KMS-11 (cell line): ENCODE results near the gene ASB6.

Source experiments
- H2AFZ ChIP-seq: fragments of 200-600 bp; sonication (generic); 2 replicates; pipeline ENCODE4 v1.6.1; 2016; ENCODE audit warnings: antibody characterized with exemption, mixed run types, low read depth
- H3K27ac ChIP-seq: fragments of 200-600 bp; sonication (generic); 2 replicates; pipeline ENCODE4 v1.6.1; 2016; ENCODE audit warnings: mild to moderate bottlenecking, mixed run types
- H3K27me3 ChIP-seq: fragments of 200-600 bp; sonication (generic); 2 replicates; pipeline ENCODE4 v1.6.1; 2017; ENCODE audit warnings: mild to moderate bottlenecking, low read depth, mixed run types, moderate library complexity; ENCODE audit not compliant: insufficient read depth
- H3K36me3 ChIP-seq: fragments of 200-600 bp; sonication (generic); 2 replicates; pipeline ENCODE4 v1.6.1; 2017; ENCODE audit warnings: mild to moderate bottlenecking, mixed run types; ENCODE audit not compliant: insufficient read depth
- H3K4me1 ChIP-seq: fragments of 200-600 bp; sonication (generic); 2 replicates; pipeline ENCODE4 v1.6.1; 2016; ENCODE audit warnings: mild to moderate bottlenecking, low read depth, mixed run types; ENCODE audit not compliant: poor library complexity, severe bottlenecking
- H3K4me2 ChIP-seq: fragments of 200-600 bp; sonication (generic); 2 replicates; pipeline ENCODE4 v1.7.0; 2016; ENCODE audit warnings: mild to moderate bottlenecking, mixed run types
- H3K4me3 ChIP-seq: fragments of 200-600 bp; sonication (generic); IDR thresholded peaks from 2 replicates; pipeline ENCODE4 v1.6.1; 2017; ENCODE audit warnings: low read depth, low read length, mixed read lengths; ENCODE audit not compliant: insufficient read depth
- H3K79me2 ChIP-seq: fragments of 200-600 bp; sonication (generic); 2 replicates; pipeline ENCODE4 v1.6.1; 2016; ENCODE audit warnings: low read depth, mixed run types; ENCODE audit not compliant: insufficient read depth
- H3K9ac ChIP-seq: fragments of 200-600 bp; sonication (generic); 2 replicates; pipeline ENCODE4 v1.6.1; 2016; ENCODE audit warnings: mild to moderate bottlenecking, mixed run types
- H4K20me1 ChIP-seq: fragments of 200-600 bp; sonication (generic); 2 replicates; pipeline ENCODE4 v1.6.1; 2016; ENCODE audit warnings: mild to moderate bottlenecking, mixed run types; ENCODE audit not compliant: insufficient read depth
- TF ChIP-seq, protein P1 (sequence below): fragments of 200-600 bp; sonication (generic); conservative IDR thresholded peaks from 2 replicates; pipeline ENCODE4 v1.6.1; 2017; ENCODE audit warnings: low read depth, mild to moderate bottlenecking, antibody characterized with exemption, low read length, moderate library complexity, mixed read lengths

Gene ASB6

GRCh38 chr9:129655696-129656095 lies 13.7 kb upstream of the ASB6 start:
- H3K36me3 ChIP-seq: no peaks in the 10 kb centered on the region
- H3K27me3 ChIP-seq: peaks cover 86% of the 10 kb centered on the region
- H3K4me3 ChIP-seq: no peak overlapping the region
- TF ChIP-seq, protein P1, sequence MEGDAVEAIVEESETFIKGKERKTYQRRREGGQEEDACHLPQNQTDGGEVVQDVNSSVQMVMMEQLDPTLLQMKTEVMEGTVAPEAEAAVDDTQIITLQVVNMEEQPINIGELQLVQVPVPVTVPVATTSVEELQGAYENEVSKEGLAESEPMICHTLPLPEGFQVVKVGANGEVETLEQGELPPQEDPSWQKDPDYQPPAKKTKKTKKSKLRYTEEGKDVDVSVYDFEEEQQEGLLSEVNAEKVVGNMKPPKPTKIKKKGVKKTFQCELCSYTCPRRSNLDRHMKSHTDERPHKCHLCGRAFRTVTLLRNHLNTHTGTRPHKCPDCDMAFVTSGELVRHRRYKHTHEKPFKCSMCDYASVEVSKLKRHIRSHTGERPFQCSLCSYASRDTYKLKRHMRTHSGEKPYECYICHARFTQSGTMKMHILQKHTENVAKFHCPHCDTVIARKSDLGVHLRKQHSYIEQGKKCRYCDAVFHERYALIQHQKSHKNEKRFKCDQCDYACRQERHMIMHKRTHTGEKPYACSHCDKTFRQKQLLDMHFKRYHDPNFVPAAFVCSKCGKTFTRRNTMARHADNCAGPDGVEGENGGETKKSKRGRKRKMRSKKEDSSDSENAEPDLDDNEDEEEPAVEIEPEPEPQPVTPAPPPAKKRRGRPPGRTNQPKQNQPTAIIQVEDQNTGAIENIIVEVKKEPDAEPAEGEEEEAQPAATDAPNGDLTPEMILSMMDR: no peak
- H3K79me2 ChIP-seq: no peaks in the 10 kb centered on the region
- H3K4me2 ChIP-seq: no peak overlapping the region
- no peaks in the 10 kb centered on the region for H3K4me1 ChIP-seq
- H3K9ac ChIP-seq: no peak overlapping the region
- no peak overlapping the region for H2AFZ ChIP-seq
- H4K20me1 ChIP-seq: no peaks in the 10 kb centered on the region
- H3K27ac ChIP-seq: no peak overlapping the region

GRCh38 chr9:129655154-129655553 lies 13.2 kb upstream of the ASB6 start:
- H3K79me2 ChIP-seq: no peaks in the 10 kb centered on the region
- H3K27me3 ChIP-seq: peaks cover 86% of the 10 kb centered on the region
- H3K36me3 ChIP-seq: no peaks in the 10 kb centered on the region
- no peaks in the 10 kb centered on the region for H4K20me1 ChIP-seq
- no peak overlapping the region for H3K27ac ChIP-seq
- TF ChIP-seq, protein P1: no peak
- no peak overlapping the region for H3K4me2 ChIP-seq
- no peak overlapping the region for H3K9ac ChIP-seq
- H2AFZ ChIP-seq: no peak overlapping the region
- H3K4me1 ChIP-seq: no peaks in the 10 kb centered on the region
- no peak overlapping the region for H3K4me3 ChIP-seq

- Histone ChIP-seq H3K9ac (no peak overlapping the region), H3K27ac (no peak overlapping the region), H3K4me2 (no peak overlapping the region), H3K27me3 (peaks cover 92% of the 10 kb centered on the region), H3K4me1 (no peaks in the 10 kb centered on the region), H3K4me3 (no peak overlapping the region), H4K20me1 (no peaks in the 10 kb centered on the region), H2AFZ (no peak overlapping the region), H3K36me3 (no peaks in the 10 kb centered on the region), H3K79me2 (no peaks in the 10 kb centered on the region)
- TF ChIP-seq, protein P1: no peak
These were observed 12.6 kb upstream of the ASB6 start for GRCh38 chr9:129654554-129655040.

- no peaks in the 10 kb centered on the region for H3K36me3 ChIP-seq
- H3K4me2 ChIP-seq: no peak overlapping the region
- no peak overlapping the region for H3K9ac ChIP-seq
- no peaks in the 10 kb centered on the region for H4K20me1 ChIP-seq
- no peaks in the 10 kb centered on the region for H3K79me2 ChIP-seq
- no peaks in the 10 kb centered on the region for H3K4me1 ChIP-seq
- peaks cover 92% of the 10 kb centered on the region for H3K27me3 ChIP-seq
- H3K4me3 ChIP-seq: no peak overlapping the region
- no peak overlapping the region for H3K27ac ChIP-seq
- no peak overlapping the region for H2AFZ ChIP-seq
- TF ChIP-seq, protein P1: no peak
These were observed 12.0 kb upstream of the ASB6 start for GRCh38 chr9:129653823-129654553.
